ENCODE data around the gene SAMD14.

Gene SAMD14

GRCh38 chr17:50132104-50132794 lies 2.3 kb upstream of the SAMD14 start:
- DNase-seq: no peak

DNA sequence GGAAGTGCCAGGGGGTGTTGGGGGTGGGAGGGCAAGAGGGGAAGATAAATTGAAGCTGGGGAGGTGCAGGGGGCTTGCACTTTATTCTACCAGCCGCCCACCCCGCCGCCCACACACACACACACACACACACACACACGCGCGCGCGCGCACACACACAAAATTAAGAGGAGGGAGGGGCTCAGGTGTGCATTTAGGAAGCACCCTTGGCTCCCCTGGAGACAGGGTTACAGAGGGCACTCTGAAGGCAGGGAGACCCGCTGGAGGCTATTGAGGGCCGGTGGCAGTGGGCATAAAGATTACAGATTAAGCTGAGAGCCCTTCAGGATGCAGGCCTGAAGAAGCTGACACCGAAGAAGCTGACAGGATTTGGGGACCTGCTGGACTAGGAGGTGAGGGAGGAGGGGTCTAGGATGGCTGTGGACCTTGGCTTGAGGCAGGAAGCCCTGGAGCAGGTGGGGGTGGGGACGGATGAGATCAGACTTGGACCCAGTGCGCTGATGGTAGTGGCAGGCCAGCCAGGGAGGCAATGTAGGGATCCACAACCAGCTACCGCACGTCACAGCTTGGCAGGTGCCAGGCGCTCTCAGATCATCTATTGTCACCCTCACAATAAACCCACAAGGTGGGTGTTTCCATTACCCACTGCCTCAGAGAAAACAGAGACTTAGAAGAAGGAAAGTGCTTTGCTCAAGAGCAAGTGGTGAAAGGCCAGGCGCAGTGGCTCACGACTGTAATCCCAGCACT lies 772 bp upstream of the SAMD14 start:
- no peak for DNase-seq

GRCh38 chr17:50129353-50129727 lies 620 bp downstream of the SAMD14 start:
- no peak for DNase-seq

DNA sequence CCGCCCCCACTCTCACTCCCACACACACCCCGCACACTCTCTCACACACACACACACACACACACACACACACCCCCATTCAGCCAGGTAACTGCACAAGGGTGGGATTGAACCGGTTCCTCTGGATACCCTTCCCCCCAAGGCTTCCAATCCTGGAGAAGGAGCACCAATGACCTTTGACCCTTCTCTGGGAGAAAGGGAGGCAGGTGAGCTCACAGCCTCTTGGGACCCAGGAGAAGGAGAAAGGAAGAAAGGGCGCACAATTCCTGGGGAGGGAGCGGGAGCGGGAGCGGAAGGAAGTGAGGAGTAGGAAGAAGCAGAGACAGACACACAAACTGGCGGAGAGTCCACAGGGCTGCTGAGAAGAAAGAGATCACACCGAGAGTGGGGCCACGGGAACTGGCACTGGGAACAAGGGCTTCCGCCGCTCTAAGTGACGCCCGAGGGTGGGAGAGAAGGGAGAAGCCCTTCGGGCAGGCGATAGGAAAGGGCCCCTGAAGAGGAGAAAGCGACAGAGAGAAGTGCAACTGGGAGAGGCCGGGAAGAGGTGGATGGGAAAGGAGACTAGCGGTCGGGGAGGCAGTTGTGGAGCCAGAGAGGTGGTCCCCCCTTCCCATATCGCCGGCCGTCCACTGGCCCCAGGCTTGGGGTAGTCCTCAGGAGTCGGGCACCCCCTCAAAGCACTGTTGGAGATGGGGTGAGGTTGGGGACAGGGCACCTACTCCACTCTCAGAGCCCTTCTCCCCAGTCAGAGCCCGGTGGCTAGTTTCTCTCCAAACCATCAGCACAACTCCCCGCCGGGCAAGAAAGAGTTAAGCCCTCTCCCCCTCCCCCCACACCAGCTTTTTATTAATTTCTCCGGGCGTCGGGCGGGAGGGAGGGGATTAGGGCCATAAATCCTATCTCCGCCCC lies 1.3 kb downstream of the SAMD14 start:
- DNase-seq: peak in 1 of 2 experiments; percentile 55

DNA sequence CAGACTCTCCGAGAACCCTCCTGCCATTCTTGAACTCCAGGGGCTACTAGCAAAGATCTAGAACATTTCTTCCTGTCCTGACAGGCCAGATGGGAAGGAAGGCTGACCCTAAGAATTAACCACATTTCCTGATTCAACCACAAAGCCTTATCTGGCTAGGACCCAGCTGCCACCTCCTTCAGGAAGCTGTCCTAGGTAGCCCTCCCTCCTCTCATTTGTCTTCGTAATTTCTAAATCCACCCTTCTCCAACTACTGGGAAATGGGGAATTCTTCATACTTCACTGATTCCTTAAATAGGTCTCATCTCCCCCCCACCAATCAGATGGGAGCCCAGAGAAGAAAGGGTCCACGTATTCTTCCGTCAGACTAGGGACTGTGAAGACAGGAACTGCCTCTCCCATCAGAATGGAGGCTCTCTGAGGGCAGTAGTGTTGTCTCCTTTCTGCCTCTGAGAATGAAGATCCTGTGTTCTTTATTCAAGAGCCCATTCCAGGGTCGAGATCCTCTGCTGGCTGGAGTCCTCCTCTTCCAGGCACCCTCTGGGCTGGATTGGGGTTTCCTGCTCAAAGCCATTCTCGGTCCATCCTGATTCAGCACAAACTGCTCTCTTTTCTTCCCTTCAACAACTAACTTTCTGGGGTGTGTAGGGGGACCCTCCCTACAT lies 2.1 kb downstream of the SAMD14 start:
- no peak for DNase-seq

GRCh38 chr17:50125420-50125997 lies 4.5 kb downstream of the SAMD14 start:
- no peak for DNase-seq

DNA sequence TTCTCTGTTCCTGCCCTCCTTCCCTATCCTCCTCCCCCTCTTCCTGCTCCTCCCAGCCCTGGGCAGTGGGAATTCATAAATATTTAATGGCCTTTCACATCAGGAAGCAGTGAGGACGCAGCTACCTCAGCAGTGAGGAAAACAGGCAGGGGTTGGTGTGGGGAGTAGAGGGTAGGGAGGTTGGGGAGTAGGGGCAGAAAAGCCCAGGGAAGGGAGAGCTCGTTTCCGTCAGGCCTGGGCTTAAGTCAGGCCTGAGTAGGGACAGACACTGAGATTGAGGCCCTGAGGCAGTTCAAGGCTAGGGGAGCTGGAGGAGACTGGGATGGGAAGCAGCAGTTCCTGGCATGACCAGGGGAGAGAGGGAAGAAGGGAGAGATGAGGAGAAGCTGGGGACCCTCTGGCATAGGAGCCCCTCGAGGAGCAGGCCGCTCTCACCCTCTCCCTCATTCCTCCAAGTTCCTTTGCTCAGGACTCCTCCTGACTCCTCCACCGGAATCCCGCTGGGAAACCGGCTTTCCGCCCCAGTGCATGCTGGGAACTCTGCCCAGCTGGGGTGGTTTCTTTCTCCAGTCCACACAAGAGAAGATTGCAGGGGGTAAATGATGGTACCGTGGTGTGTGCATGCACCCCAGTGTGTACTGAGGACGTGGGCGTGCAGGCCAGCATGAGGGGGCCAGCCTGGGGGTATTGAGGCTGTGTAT lies 6.2 kb downstream of the SAMD14 start:
- DNase-seq: peak in 1 of 2 experiments; percentile 61

DNA sequence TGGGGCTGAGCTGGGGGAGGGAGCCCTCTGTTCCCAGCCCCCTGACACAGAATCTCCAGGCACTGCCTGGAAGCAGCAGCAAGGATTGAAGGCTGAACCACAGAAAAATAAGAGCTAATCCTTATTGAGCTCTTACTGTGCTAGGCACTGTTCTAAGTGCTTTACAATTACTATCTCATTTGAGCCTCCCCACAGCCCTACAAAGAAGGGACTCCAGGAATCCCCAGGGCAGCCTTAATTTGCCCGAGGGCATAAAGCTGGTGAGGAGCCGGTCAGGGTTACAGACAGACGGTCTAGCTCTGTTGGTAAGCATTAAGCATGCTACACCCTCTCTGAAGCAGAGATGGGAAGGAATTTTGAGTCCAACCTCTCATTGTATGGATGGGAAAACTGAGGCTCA lies 7.0 kb downstream of the SAMD14 start:
- no peak for DNase-seq

DNA sequence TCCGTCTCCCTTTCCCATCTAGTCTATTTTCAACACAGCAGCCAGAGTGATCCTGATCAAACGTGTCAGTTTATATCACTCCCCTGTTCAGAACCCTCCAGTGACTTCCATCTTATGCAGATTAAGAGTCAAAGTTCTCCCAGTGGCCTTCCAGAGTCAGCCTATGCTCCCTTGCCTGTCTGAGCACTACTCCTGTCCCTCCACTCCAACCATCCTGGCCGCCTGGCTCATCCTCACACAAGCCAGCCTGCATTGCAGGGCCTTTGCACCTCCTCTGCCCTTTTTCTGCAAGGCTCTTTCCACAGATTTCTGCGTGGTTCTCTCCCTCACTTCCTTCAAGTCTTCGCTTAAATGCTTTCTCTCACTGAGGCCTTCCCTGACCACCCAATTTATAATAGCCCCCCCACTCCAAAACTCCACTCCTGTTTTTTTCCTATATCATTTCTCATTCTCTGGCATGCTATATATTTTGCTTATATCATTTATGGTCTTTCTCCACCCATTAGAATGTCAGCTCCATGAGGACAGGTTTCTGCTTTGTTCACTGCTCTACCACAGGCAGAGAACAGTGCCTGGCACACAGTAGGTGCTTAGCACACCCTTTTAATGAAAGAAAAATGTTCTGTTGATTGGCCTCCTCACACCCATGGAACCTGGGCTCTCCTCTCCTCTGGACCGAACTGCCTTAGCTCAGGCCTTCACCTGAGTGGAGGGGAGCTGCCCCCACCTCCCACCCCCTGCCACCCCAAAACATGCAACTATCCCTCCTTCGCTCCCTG lies 9.3 kb downstream of the SAMD14 start:
- DNase-seq: no peak

DNA sequence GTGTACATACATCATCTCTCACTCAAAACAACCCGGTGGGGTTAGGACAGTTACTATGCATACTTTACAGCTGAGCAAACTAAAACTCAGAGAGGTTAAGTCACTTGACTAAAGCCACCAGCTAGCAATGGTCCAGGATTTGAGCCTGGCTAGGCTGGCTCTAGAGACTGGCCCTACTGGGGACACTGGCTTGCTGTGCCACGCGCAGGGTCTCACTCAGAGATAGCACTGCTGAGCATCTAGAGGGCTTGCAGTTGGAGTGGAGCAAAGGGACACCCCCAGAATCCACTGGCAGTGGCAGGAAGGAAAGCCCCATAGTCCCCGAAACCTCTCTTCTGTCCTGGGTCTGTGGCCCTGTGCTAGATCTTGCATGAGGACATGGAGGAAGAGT lies 11.1 kb downstream of the SAMD14 start:
- DNase-seq: no peak

GRCh38 chr17:50118076-50118827 lies 11.7 kb downstream of the SAMD14 start:
- DNase-seq: no peak

DNA sequence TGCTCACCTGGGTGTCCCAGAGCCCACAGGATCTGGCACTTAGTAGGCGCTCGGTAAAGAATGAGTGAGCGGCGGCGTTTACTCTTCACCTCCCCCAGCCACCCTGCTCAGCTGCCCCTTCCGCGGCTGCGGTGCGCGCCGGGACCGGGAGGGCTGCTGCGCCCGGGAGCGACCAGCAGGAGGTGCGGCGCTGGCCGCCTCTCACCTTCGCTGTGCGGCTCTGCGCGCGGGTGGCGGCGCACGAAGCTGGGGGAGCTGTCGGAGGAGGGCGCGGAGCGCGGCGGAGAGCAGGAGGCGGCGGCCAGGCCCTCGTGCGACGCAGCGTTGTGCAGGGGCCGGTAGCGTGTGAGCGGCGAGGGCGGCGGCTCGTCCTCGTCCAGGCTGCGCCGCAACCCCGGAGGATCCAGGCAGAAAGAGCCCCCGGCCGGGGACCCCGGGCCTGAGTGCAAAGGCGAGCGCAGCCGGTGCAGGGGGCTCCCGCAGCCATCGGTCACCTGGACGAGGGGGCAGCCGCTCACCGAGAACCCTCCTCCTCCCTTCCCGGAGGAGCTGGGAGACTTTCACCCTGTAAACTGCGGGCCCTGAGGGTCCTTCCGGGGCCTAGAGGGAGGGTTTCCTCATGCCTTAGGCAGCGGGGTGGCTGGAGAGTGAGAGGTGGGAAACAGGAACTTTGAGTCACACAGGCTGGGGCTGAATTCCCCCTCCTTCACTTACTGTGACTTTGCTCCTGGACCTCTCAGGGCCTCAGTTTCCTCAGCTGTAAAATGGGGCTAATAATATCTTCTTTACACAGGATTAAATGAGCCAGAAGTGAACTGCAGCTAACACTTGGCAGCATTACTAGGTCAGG lies 12.5 kb downstream of the SAMD14 start:
- DNase-seq: peak in 1 of 2 experiments; percentile 87

DNA sequence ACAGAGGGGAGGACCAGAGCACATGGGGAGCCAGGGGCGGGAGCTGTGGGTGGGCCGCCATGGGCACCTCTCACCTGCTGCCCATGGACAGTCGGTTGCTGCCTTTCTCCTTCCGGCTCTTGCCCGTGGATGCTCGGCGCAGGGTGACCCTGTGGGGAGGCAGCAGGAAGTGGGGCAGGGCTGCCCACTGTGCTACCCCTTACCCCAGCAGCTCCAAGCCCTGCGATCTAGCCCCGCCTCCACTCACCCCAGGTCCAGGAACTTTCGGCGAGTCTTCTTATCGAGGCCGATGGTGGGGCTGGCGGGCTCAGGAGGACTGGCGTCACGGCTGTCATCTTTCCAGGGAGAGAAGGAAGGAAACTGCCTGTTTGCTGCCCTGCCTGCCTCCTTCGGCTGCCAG lies 14.2 kb downstream of the SAMD14 start:
- no peak for DNase-seq

GRCh38 chr17:50114849-50115357 lies 15.1 kb downstream of the SAMD14 start:
- peak; percentile 57 to 84 for DNase-seq

- DNase-seq: no peak
These were observed 15.6 kb downstream of the SAMD14 start for GRCh38 chr17:50114401-50114800.

- no peak for DNase-seq
These were observed 16.2 kb downstream of the SAMD14 start for GRCh38 chr17:50113624-50114320.

DNA sequence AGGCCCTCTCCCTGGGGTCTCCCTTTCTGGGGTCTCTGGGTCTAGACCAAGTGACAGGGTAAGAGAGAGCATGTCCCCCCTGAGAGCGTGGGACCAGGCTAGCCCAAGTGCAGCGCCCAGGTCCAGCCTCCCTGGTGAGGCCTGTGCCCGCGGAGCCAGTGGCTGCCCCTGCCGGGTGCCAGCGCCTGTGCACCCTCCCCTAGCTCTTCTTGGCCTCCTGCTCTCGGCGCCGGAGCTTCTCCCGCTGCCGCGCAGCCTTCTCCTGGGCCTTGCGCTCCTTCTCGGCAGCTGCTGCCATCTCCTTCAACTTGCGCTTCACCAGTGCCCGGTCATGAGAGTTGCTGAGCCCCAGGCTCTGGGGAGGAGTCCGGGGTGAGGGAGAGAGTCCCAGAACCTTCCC lies 17.3 kb downstream of the SAMD14 start:
- DNase-seq: no peak
